Type B pancreatic cell (in vitro differentiated cells): ENCODE measurements around the gene RNF135. TPM values are rescaled to one million over a fixed set of nuclear protein-coding genes. Genes with fewer than 3 reads are reported as not detected.
"Not testable (repeated sequence)": the region's sequence is repeated elsewhere in the genome, so short reads cannot be mapped to it uniquely, and the experiment has no call there.

Experiments used
- DNase-seq: peaks from one replicate; pipeline ENCODE4 v3.0.0; 2021; ENCODE audit warnings: mixed read lengths; ENCODE audit not compliant: unreplicated experiment; ENCODE audit errors: extremely low spot score
- H3K27ac Mint-ChIP-seq: 2 replicates; pipeline ENCODE4 v1.8.0; 2021; ENCODE audit warnings: mild to moderate bottlenecking, mixed read lengths
- H3K27me3 Mint-ChIP-seq: 2 replicates; pipeline ENCODE4 v1.8.0; 2021; ENCODE audit warnings: mixed read lengths
- H3K36me3 Mint-ChIP-seq: 2 replicates; pipeline ENCODE4 v1.8.0; 2021; ENCODE audit warnings: mixed read lengths
- H3K4me1 Mint-ChIP-seq: one replicate; pipeline ENCODE4 v1.8.0; 2021; ENCODE audit warnings: mixed read lengths; ENCODE audit not compliant: unreplicated experiment
- H3K4me3 Mint-ChIP-seq: 2 replicates; pipeline ENCODE4 v1.8.0; 2021; ENCODE audit warnings: mild to moderate bottlenecking, mixed read lengths
- H3K9me3 Mint-ChIP-seq: 2 replicates; pipeline ENCODE4 v1.8.0; 2021; ENCODE audit warnings: mixed read lengths
- total RNA-seq: library from RNA; stranded (reverse); gene quantifications from 2 replicates; pipeline ENCODE4 v1.2.1, GENCODE V29; 2021; ENCODE audit warnings: low replicate concordance
- TF ChIP-seq, protein P1 (sequence below): fragments of 200-600 bp; sonication (generic); conservative IDR thresholded peaks from 2 replicates; pipeline ENCODE4 v1.5.0; 2021; ENCODE audit warnings: antibody characterized with exemption, mild to moderate bottlenecking

RNF135 gene
- total RNA-seq, 1 donor from 2014 or later = 8.8 TPM

DNA sequence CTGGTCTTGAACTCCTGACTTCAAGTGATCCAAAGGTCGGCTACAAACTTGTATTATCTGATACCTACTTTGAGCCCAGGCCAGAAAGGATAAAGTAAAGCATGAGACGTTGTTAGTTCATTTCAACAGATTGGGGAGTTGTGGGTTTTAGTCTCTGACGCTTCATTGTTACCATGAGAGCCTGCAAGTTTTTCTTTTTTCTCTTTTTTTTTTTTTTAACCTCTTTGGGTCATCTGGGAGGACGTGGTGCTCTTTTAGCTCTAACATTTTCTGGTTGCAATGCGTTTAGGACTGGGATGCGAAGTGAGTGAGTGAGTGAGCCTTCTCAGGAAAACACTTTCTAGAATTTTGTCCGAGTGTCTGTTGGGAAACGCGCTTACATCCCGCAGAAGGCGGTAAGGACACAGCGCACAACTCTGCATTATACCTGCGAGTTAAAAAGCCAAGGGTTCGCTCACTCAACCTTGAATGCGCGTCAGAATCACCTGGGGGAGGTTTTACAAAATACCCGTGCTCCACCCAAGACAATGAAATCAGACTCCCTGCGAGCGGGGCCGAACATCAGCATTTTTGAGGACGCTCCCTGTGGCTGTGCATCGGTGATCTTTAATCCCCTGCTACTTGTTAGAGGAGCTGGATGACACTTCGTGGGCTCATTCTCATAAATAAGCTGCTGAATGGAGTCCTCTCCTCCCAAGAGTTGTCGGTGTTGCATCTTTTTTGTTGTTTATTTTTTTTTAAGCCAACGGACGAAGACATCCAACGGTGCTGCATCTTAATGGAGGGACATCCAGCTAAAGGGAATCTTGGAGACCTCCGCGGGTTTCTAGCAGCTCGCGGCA, 629 bp upstream of the RNF135 start:
- H3K27ac Mint-ChIP-seq = peak overlapping the region; percentile 98
- TF ChIP-seq, protein P1, sequence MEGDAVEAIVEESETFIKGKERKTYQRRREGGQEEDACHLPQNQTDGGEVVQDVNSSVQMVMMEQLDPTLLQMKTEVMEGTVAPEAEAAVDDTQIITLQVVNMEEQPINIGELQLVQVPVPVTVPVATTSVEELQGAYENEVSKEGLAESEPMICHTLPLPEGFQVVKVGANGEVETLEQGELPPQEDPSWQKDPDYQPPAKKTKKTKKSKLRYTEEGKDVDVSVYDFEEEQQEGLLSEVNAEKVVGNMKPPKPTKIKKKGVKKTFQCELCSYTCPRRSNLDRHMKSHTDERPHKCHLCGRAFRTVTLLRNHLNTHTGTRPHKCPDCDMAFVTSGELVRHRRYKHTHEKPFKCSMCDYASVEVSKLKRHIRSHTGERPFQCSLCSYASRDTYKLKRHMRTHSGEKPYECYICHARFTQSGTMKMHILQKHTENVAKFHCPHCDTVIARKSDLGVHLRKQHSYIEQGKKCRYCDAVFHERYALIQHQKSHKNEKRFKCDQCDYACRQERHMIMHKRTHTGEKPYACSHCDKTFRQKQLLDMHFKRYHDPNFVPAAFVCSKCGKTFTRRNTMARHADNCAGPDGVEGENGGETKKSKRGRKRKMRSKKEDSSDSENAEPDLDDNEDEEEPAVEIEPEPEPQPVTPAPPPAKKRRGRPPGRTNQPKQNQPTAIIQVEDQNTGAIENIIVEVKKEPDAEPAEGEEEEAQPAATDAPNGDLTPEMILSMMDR = no peak
- no peak for DNase-seq
- no peaks in the 10 kb centered on the region for H3K27me3 Mint-ChIP-seq
- peaks cover 19% of the 10 kb centered on the region for H3K4me1 Mint-ChIP-seq
- peaks cover 15% of the 10 kb centered on the region for H3K36me3 Mint-ChIP-seq
- H3K9me3 Mint-ChIP-seq = peaks cover 5% of the 10 kb centered on the region
- H3K4me3 Mint-ChIP-seq = peak overlapping the region; percentile 98

- TF ChIP-seq, protein P1 = no peak
- peaks cover 14% of the 10 kb centered on the region for H3K4me1 Mint-ChIP-seq
- peaks cover 29% of the 10 kb centered on the region for H3K36me3 Mint-ChIP-seq
- DNase-seq = no peak
- no peaks in the 10 kb centered on the region for H3K27me3 Mint-ChIP-seq
- no peak overlapping the region for H3K4me3 Mint-ChIP-seq
- H3K27ac Mint-ChIP-seq = no peak overlapping the region
- peaks cover 5% of the 10 kb centered on the region for H3K9me3 Mint-ChIP-seq
Observed at GRCh38 chr17:30975042-30975820, 4.4 kb downstream of the RNF135 start.

GRCh38 chr17:30979919-30980318, 9.1 kb downstream of the RNF135 start:
- not testable (repeated sequence) for H3K27me3 Mint-ChIP-seq, H3K4me3 Mint-ChIP-seq, H3K27ac Mint-ChIP-seq, DNase-seq, H3K4me1 Mint-ChIP-seq, H3K9me3 Mint-ChIP-seq
- peaks cover 20% of the 10 kb centered on the region for H3K36me3 Mint-ChIP-seq

GRCh38 chr17:30981531-30982519, 11.0 kb downstream of the RNF135 start:
- Mint-ChIP-seq H3K36me3 (peaks cover 18% of the 10 kb centered on the region), H3K27ac (peak overlapping the region; percentile 60), H3K27me3 (no peaks in the 10 kb centered on the region), H3K4me1 (peaks cover 4% of the 10 kb centered on the region), H3K9me3 (peaks cover 4% of the 10 kb centered on the region), H3K4me3 (peak overlapping the region; percentile 20)
- TF ChIP-seq, protein P1 = no peak
- no peak for DNase-seq

GRCh38 chr17:30982855-30983254, 12.0 kb downstream of the RNF135 start:
- H3K4me1 Mint-ChIP-seq = peaks cover 4% of the 10 kb centered on the region
- no peak overlapping the region for H3K4me3 Mint-ChIP-seq
- DNase-seq = no peak
- TF ChIP-seq, protein P1 = no peak
- peaks cover 4% of the 10 kb centered on the region for H3K9me3 Mint-ChIP-seq
- no peaks in the 10 kb centered on the region for H3K27me3 Mint-ChIP-seq
- no peak overlapping the region for H3K27ac Mint-ChIP-seq
- H3K36me3 Mint-ChIP-seq = peaks cover 16% of the 10 kb centered on the region
